OCI-LY7 (cell line): ENCODE data around the gene ZNF705A. TPM values are rescaled to one million over a fixed set of nuclear protein-coding genes. Genes with fewer than 3 reads are reported as not detected.
"Not testable (repeated sequence)": the region's sequence is repeated elsewhere in the genome, so short reads cannot be mapped to it uniquely, and the experiment has no call there.

Source experiments
- Bru-seq: library from RNA; stranded (reverse); fragments of 400-500 nt; gene quantifications from one replicate; lab custom pipeline; 2021; lab: Mats Ljungman, UMichigan
- BruChase-seq, 2 experiments: library from RNA; stranded (reverse); fragments of 400-500 nt; gene quantifications; one replicate each; lab custom pipeline; 2021; lab: Mats Ljungman, UMichigan
- BruUV-seq: library from RNA; stranded (reverse); fragments of 400-500 nt; replicated peaks from 2 replicates; lab custom pipeline; 2021; lab: Mats Ljungman, UMichigan
- CTCF ChIA-PET: fragments of 300-600 bp; sonication (Branson Sonifier 250); formaldehyde crosslinking; loops from one replicate; lab custom pipeline; 2022; ENCODE audit warnings: antibody characterized with exemption; ENCODE audit not compliant: unreplicated experiment; lab: Charles Lee
- POLR2A ChIA-PET: fragments of 300-600 bp; sonication (Branson Sonifier 250); formaldehyde crosslinking; loops from one replicate; lab custom pipeline; 2022; ENCODE audit warnings: antibody characterized with exemption; lab: Charles Lee
- DNase-seq: peaks from one replicate; pipeline ENCODE4 v3.0.0-alpha.2; 2015; ENCODE audit warnings: low spot score
- H2AFZ ChIP-seq: fragments of 200-600 bp; sonication (generic), shearing (Covaris generic); 2 replicates; pipeline ENCODE4 v1.6.1; 2014; ENCODE audit warnings: mild to moderate bottlenecking, antibody characterized with exemption, low read length, moderate library complexity
- H3K27ac ChIP-seq: fragments of 200-600 bp; sonication (generic); 2 replicates; pipeline ENCODE4 v1.5.1; 2014; ENCODE audit warnings: mixed run types, low read depth, mild to moderate bottlenecking, moderate library complexity, low read length, inconsistent platforms; ENCODE audit not compliant: poor library complexity, severe bottlenecking
- H3K36me3 ChIP-seq: fragments of 200-600 bp; sonication (generic); 2 replicates; pipeline ENCODE4 v1.6.1; 2014; ENCODE audit warnings: mild to moderate bottlenecking, antibody characterized with exemption, low read length, moderate library complexity, mixed read lengths; ENCODE audit not compliant: insufficient read depth
- H3K4me1 ChIP-seq: fragments of 200-600 bp; sonication (generic); 2 replicates; pipeline ENCODE4 v1.5.1; 2014; ENCODE audit warnings: mild to moderate bottlenecking, low read length; ENCODE audit not compliant: insufficient read depth, poor library complexity, severe bottlenecking
- H3K4me2 ChIP-seq: fragments of 200-600 bp; sonication (generic); 2 replicates; pipeline ENCODE4 v1.6.1; 2014; ENCODE audit warnings: mild to moderate bottlenecking, low read length
- H3K4me3 ChIP-seq: fragments of 200-600 bp; sonication (generic); 2 replicates; pipeline ENCODE4 v1.5.1; 2014; ENCODE audit warnings: mild to moderate bottlenecking, low read depth, low read length; ENCODE audit not compliant: poor library complexity, severe bottlenecking
- H3K79me2 ChIP-seq: fragments of 200-600 bp; sonication (generic); 2 replicates; pipeline ENCODE4 v1.6.1; 2016; ENCODE audit warnings: low read depth, mild to moderate bottlenecking, low read length, moderate library complexity, mixed read lengths; ENCODE audit not compliant: insufficient read depth
- H3K9me2 ChIP-seq: fragments of 200-600 bp; sonication (generic); 2 replicates; pipeline ENCODE4 v1.6.1; 2016; ENCODE audit warnings: mild to moderate bottlenecking, low read length, mixed read lengths; ENCODE audit not compliant: insufficient read depth
- H3K9me3 ChIP-seq: fragments of 200-600 bp; sonication (generic); 2 replicates; pipeline ENCODE4 v1.6.1; 2014; ENCODE audit warnings: mild to moderate bottlenecking, mixed run types, low read length, mixed read lengths
- H4K20me1 ChIP-seq: fragments of 200-600 bp; sonication (generic); 2 replicates; pipeline ENCODE4 v1.6.1; 2014; ENCODE audit warnings: mild to moderate bottlenecking, antibody characterized with exemption, low read length, moderate library complexity, mixed read lengths; ENCODE audit not compliant: insufficient read depth
- EZH2phosphoT487 ChIP-seq: fragments of 200-600 bp; sonication (generic); IDR thresholded peaks from 2 replicates; pipeline ENCODE4 v1.6.1; 2018; ENCODE audit warnings: low read depth, borderline replicate concordance, mild to moderate bottlenecking, mixed run types, antibody characterized with exemption, low read length, moderate library complexity, mixed read lengths
- intact Hi-C: fragments of 100-400 bp; cut with micrococcal nuclease; formaldehyde crosslinking; loops from one replicate; pipeline ENCODE4 v1.10.0; 2022; ENCODE audit not compliant: unreplicated experiment
- long read RNA-seq: library from polyadenylated mRNA; stranded (forward); transcript quantifications from one replicate; pipeline ENCODE4 v2.0.0, GENCODE V29; 2022
- total RNA-seq, 2 experiments: library from RNA; depleted of rRNA in 1 of 2; stranded (reverse); fragments of >200 nt in 1 of 2; shearing (Covaris generic) in 1 of 2; gene quantifications; 2 replicates each; pipeline ENCODE4 v1.2.3, GENCODE V29; 2014 to 2022
- TF ChIP-seq, protein P1 (sequence below): fragments of 200-600 bp; sonication (generic); conservative IDR thresholded peaks from 2 replicates; pipeline ENCODE4 v1.5.1; 2014; ENCODE audit warnings: mild to moderate bottlenecking, antibody characterized with exemption, low read length, moderate library complexity, mixed read lengths

ZNF705A gene
- not detected in 2 replicates for total RNA-seq (2014; rRNA removed; shearing (Covaris generic))
- total RNA-seq (2022) = not detected in 2 replicates
- Bru-seq, nascent RNA = not detected
- not detected for BruChase-seq, experiment 1, labeled RNA remaining after a 6-hour chase
- BruChase-seq, experiment 2, labeled RNA remaining after a 2-hour chase = not detected
- long read RNA-seq, partial matches to known transcripts = 0 of 1 reads
- long read RNA-seq, other reads (novel, unspliced or antisense) = 1 of 1 reads

DNA sequence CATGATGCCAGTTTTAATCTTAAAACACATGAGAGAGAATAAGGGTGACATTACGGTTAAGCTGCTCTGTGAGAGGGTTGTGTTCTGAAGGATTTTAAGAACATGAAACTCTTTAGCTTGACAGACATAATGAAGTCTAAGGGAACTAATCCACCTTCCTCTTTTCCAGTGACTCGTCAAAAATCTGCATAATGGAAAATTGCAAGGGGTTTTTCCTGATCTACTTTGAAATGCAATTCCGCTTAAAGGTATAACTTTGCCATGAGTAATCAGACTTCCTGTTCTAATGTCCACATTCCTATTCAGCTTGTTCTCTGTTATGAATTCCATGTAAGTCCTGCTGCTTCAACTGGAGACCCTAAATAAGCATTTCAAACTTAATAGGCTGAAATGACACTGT is at the start of gene ZNF705A:
Gene ZNF705A, plus strand, starts transcription at position 171 of the 400 bp plus-strand sequence. CDS start 15,611 bp downstream, outside the sequence.
- H4K20me1 ChIP-seq = no peaks in the 10 kb centered on the region
- H3K79me2 ChIP-seq = no peaks in the 10 kb centered on the region
- no peaks in the 10 kb centered on the region for H3K9me2 ChIP-seq
- no peaks in the 10 kb centered on the region for H3K9me3 ChIP-seq
- no peaks in the 10 kb centered on the region for H3K4me1 ChIP-seq
- H3K27ac ChIP-seq = no peak within 1 kb of the TSS
- no peak within 1 kb of the TSS for H3K4me2 ChIP-seq
- intact Hi-C loops = no loop called here
- no TSS peak for BruUV-seq
- no peak for TF ChIP-seq EZH2phosphoT487
- TF ChIP-seq, protein P1, sequence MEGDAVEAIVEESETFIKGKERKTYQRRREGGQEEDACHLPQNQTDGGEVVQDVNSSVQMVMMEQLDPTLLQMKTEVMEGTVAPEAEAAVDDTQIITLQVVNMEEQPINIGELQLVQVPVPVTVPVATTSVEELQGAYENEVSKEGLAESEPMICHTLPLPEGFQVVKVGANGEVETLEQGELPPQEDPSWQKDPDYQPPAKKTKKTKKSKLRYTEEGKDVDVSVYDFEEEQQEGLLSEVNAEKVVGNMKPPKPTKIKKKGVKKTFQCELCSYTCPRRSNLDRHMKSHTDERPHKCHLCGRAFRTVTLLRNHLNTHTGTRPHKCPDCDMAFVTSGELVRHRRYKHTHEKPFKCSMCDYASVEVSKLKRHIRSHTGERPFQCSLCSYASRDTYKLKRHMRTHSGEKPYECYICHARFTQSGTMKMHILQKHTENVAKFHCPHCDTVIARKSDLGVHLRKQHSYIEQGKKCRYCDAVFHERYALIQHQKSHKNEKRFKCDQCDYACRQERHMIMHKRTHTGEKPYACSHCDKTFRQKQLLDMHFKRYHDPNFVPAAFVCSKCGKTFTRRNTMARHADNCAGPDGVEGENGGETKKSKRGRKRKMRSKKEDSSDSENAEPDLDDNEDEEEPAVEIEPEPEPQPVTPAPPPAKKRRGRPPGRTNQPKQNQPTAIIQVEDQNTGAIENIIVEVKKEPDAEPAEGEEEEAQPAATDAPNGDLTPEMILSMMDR = no peak
- CTCF ChIA-PET = no interaction called here
- POLR2A ChIA-PET = interaction anchor here (0.6 kb wide), 2 partner anchors 19 to 892 kb away, joined by 3 read pairs; no protein-coding TSS in a partner anchor
- DNase-seq = no peak
- no peak within 1 kb of the TSS for H3K4me3 ChIP-seq
- H2AFZ ChIP-seq = no peak within 1 kb of the TSS
- no peaks in the 10 kb centered on the region for H3K36me3 ChIP-seq

DNA sequence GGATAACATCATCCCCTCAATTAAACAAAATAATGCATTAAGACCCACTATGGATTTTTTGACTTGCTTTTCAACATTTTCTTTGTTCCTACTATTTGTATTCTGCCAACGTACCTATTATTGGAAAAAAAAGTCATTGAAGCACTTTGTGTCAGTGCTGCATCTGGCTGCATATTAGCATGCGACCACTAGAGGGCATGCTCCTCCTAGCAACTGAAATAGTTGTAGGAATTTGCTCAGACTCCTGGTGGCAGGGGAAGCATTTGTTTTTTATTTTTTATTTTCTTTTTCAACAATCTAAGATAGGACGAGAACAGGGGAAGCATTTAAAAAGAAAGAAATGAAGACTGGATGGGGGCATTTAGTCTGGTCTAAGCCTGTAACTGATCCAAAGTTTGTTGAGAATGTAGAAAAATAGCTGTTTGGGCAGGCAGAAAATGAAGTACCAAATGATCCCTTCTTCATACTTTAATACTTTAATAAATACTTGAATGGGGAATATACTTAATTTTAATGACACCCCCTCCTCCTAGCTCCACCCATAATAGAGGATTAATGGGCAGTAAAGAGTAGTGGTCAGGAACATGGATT is 47.9 kb upstream of the ZNF705A start:
- TF ChIP-seq, protein P1 = peak; percentile 100
- TF ChIP-seq EZH2phosphoT487 = no peak

DNA sequence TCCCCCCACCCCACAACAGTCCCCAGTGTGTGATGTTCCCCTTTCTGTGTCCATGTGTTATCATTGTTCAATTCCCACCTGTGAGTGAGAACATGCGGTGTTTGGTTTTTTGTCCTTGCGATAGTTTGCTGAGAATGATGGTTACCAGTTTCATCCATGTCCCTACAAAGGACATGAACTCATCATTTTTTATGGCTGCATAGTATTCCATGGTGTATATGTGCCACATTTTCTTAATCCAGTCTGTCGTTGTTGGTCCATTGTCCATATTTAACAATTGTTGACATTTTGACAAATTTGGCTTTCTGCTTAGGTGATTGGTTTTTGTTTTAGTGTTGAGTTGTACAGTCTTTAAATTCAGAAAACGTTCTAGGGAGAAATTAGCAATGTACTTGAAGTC is 43.7 kb upstream of the ZNF705A start:
- H2AFZ ChIP-seq, H3K9me3 ChIP-seq, H3K4me3 ChIP-seq, intact Hi-C loops, H3K36me3 ChIP-seq, H3K79me2 ChIP-seq, H3K4me2 ChIP-seq, H3K9me2 ChIP-seq, H3K4me1 ChIP-seq, BruUV-seq, DNase-seq, H3K27ac ChIP-seq, H4K20me1 ChIP-seq, CTCF ChIA-PET: not testable (repeated sequence)
- POLR2A ChIA-PET = interaction anchor here (0.5 kb wide), 1 partner anchor 117 kb away, joined by 3 read pairs; no protein-coding TSS in a partner anchor

More for the DNA sequence above, 47.9 kb upstream of the ZNF705A start:
- Histone ChIP-seq H3K4me3 (no peak overlapping the region), H3K27ac (no peak overlapping the region), H3K4me1 (peaks cover 4% of the 10 kb centered on the region), H3K36me3 (no peaks in the 10 kb centered on the region), H3K9me3 (no peaks in the 10 kb centered on the region; the same call in 1 of the 2 replicates), H3K9me2 (no peaks in the 10 kb centered on the region), H3K4me2 (no peak overlapping the region), H3K79me2 (no peaks in the 10 kb centered on the region), H4K20me1 (no peaks in the 10 kb centered on the region), H2AFZ (peak overlapping the region; percentile 82)
- ChIA-PET CTCF (no interaction called here), POLR2A (no interaction called here)
- BruUV-seq = no TSS peak
- intact Hi-C loops = loop anchor here (2.0 kb wide), 1 partner anchor 128 kb away; no protein-coding TSS in a partner anchor
- DNase-seq = peak; percentile 78
